NCI-H82 treated with DMSO at 0.1 percent for 48 hours (cell line): ENCODE data around the gene LONP1.
"Not testable (repeated sequence)": the region's sequence is repeated elsewhere in the genome, so short reads cannot be mapped to it uniquely, and the experiment has no call there.

Experiments used
- DNase-seq: peaks from one replicate; lab custom pipeline; 2025; ENCODE audit not compliant: unreplicated experiment; lab: John Stamatoyannopoulos, UW

LONP1 gene

DNA sequence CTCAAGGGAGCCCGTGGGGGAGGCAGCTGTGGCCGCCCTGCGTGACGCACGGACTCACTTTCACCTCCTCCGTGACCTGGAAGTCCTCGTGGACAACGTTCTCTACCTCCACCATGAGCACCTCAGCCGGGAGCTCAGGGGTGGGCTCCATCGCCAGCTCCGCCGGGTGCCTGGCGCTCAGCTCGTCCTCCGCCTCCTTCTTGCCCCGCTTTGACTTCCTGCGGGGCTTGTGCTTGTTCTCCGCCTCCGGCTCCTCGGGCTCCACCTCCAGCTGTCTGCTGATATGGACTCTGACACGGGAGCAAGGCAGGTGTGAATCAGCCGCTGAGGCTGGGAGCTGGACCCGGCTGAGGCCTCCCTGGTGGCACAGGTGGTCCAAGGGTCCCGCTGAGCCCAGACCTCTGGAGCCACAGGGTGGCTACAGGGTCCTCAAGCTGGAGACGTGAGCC is 8.2 kb downstream of the LONP1 start:
- DNase-seq: no peak

- DNase-seq: no peak
Observed at GRCh38 chr19:5711025-5711424, 8.9 kb downstream of the LONP1 start.

DNA sequence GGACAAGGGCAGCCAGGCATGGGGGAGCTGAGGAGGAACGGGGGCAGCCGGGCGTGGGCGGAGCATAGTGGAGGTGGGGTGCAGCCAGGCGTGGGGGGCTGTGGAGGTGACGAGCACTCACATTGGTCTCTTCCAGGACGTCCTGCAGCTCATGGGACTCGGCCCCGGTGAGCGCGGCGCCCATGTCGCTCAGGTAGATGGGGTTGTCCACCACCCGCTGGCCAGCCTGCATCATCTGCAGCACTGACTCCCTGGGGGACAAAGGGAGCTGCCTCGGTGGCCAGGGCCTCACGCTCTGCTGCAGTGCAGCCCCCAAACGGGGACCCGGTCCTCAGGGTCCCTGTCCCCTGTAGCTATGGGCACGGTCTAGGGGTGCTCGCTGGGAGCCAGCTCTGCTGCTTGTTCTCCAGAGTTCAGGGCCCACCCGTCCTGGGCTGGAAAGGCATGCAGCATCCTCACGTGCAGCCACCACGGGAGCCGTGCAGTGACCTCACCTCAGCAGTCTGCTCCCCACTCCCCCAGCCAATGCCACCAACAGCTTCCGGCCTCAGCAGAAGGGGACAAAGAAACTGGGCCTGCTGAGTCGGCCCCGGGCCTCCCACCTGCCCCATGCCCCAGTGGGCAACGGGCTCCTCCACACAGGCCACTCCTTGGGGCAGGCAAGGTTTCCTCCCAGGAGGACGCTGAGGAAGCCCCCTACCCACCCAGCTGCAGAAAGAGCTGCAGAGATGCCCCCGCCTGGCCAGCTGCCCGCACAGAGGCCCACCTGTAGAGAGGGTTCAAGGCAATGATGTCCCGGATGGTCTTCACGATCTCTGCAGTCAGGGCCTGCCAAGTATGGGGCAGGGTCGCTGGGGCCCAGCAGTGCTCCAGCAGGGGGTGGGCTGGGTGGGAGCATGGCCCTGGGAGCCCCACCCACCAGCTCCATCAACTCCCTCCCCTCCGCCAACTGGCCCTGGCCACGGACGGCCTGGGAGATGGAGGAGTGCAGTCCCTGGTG is 12.1 kb downstream of the LONP1 start:
- no peak for DNase-seq

DNA sequence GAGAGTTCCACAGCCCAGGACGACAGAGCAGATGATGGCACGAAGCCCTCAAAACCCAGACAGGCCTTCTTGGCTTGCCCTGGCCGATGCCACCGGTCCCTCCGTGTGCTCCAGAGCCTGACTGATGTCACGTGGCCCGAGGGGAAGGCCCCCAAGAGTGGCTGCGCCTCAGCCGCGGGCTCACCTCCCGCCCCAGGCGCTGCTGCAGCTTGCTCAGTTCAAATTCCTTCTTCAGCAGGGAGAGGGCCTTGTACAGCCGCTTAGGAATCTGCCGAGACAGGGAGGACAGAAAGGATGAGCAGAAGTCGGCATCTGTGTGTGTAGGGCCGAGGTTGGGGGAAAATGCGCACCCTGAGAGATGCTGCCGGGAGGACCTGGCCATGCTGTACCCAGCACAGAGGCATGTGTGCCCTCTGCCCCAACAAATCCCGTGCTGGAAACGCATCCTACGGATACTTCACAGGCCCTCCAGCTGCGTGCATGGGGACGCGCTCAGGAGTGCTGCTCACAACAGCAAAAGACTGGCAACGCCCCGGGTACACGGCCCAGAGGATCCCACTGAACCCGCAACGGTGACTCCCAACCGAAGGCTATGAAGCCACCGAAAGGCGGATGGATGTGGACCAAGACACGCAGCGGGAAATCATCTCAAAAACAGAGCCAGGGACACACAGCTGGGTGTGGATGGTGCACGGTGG is 12.9 kb downstream of the LONP1 start:
- no peak for DNase-seq

DNA sequence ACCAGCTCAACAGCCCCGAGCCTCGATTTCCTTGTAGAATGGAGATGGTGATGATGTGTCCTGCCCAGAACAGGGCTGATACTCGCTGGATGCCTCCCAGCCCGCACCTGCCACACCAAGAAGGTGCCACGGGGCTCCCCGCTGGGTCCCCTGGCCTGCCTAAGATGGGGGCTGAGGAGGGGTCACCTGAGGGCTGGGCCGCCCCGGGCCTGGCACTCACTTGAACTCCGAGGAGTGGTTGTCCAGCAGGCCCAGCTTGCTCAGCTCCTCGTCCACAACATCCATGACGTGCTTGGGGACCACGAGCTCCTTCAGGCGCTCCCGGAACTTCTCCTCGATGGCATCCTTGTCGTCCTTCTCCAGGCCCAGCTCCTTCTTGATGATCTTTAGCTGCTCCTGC is 14.4 kb downstream of the LONP1 start:
- DNase-seq: no peak

DNA sequence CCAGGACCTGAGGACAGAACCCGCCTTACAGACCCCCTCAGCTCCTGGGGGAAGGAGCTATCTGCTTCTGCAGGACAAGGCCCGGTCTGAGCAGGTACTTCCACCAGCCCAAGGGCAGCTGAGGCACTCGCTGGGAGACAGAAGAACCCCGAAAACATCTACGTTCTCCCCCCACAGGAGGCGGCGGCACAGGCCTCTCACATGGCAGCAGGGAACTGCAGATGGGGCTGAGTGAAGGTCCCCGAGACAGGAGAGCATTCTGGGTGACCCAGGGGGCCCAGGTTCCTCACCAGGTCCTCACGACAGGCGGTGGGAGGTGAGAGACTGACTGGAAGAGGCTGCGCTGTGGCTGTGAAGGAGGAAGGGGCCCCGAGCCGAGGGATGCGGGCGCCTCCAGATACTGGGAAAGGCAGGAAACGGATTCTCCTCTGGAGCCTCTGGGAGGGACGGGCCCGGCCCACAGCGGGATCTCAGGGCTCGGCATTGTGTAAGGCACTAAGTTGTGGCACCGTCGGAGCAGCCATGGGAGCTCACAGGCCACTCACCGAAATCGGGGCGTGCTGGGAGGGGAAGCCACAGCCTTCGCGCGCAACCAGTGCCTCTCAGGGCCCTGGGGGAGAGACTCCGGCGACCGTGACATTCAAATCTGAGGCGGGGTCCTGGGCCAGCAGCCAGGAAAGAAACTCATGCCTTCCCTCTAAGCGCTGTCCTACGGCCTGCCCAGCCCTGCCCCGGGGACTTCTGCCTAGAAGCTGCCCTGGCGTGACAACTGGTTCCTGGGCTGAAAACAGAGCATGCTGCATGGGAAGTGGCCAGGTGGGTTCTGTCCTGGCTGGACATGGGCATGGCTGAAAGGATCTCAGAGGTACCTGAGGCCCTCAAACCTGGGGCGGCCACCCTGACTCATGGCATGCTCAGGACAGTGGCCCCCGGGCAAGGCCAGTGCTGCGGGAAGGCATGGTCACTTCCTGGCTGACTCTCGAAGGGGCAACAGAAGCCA is 15.8 kb downstream of the LONP1 start:
- DNase-seq: no peak

GRCh38 chr19:5702053-5702410 is 17.9 kb downstream of the LONP1 start:
- not testable (repeated sequence) for DNase-seq

GRCh38 chr19:5700455-5701092 is 19.4 kb downstream of the LONP1 start:
- no peak for DNase-seq

DNA sequence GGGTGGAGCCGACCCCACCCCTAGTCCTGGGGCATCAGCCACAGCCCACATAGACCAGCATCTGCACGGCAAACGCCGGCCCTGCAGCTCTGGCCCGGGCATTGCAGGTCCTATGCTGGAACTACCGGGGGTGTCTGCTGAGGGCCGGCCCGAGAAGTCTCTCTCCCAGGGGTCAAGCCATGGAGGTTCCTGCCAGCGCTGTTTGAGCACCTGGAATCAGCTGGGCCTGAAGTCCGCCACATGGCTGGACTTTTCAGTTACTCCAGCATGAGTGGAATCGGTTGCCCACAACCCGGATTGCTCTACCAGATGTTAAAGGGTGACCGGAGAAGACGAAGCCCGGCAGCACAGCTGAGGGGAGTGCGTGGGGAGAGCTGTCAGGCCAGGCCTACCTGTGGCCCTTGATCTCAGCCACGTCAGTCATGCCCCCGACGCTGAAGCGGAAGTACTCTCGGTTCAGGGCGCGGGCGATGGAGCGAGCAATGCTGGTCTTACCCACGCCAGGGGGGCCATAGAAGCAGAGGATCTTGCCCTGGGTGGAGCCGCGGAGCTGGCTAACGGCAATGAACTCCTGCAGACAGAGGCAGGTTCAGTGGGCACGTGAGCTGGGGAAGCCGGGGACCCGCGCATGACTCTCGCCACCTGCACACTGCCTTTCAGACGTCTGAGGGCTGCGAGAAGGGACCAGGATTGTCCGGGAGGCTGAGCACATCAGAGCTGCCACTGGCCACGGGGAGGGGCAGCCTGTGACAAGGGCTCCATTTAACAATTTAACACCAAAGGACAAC is 21.1 kb downstream of the LONP1 start:
- no peak for DNase-seq

DNA sequence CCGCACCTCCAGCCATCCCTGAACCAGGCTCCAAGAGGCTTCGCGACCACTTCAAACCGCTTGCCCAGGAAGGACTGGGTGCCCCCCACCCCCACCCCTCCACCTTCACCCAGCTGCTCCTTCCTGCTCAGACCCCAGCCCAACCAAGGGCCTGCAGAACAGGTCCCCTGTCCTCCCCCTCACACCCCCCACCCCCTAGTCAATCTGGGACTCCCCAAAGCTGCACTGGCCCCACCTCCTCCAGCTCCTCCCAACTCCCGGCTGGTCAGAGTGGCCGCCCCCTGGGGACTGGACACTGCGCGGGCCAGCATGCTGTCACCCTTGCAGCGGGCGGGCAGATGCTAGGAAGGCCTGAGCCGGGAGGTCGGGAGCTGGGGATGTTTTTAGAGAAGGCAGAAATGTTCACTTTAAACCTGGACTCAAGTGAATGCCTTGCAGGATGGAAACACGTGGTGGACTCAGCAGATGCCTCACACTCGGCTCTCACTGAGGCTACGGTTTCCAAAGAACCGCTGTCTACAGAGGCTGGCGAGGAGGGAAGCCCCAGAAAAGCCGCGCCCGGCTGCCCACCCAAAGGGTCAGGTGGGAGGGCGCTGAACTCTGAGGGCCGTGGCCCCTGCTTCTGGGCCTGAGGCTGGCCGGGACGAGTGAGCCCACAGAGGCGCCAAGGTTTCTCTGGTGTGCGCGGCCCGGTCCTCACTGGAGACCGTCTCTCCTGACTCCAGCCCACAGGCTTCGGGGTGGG is 21.9 kb downstream of the LONP1 start:
- DNase-seq: no peak

DNA sequence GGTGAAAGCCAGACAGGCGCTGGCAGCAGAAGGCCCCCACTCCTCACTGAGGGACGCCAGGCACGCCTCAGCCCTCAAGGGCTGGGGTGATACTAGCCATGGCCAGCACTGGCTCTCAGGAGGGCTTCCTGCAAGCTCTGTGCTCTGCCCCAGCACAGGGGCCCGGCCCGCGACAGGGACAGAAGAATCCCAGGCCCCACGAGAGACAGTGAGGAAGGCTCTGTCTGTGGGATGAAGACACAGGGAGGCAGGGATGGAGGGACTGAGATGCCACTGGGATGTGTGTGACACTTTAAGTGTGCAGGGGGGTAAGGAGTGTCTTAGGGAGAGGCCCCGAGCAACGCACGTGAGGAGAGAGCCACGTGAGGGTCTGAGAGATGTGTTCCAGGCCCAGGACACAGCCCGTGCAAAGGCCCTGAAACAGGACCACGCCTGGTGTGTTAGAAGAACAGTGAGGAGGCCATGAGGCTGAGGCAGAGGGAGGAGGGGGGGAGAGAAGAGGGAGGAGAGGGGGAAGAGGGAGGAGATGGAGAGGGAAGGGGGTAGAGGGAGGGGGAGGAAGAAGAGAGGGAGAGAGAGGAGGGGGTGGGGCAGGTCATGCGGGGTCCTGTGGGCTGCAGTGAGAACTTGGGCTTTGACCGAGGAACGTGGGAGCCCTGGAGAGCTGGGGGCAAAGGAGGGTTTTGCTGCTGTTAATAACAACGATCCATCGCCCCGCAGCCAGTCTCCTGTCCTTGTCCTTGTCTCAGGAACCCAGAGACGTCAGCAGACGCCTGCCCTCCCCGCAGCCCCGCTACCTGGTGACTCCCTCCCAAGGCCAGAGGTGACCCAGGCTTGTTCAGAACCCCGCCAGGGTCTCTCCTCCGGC is 22.7 kb downstream of the LONP1 start:
- DNase-seq: no peak

DNA sequence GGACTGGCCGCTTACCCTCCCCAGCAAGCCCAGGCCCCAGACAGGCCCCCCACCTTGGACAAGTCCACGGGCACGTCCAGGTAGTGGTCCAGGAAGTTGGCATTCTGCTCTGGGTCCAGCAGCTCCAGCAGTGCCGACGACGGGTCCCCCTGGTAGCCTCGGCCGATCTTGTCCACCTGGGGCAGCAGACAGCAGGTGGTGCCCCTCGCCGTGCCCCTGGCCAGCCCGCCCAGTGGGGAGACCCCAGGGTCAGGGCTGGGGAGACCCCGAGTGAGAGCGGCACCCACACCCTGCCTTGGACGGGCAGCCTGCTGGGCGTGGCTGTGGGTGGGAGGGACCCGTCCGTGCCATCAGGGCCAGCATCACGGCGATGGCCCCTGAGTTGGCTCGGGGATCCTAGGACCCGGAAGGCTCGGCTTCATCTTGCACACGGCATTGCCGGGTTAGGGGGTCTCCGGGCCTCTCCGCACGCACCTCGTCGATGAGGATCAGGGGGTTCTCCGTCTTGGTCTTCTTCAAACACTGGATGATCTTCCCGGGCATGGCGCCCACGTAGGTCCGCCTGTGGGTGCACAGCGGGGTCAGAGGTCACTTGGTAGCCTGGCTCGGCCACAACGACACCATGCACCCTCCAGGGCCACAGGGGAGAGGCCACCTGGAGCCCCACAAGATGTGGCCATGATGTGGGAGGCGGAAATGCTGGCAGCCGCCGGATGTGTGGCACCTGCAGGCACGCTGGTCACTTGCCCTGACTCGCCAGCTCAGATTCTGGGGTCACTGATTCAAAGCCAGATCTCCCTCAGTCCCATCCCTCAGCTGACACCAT is 23.5 kb downstream of the LONP1 start:
- no peak for DNase-seq

GRCh38 chr19:5695649-5696195 is 24.2 kb downstream of the LONP1 start:
- DNase-seq: no peak

GRCh38 chr19:5694956-5695648 is 24.8 kb downstream of the LONP1 start:
- DNase-seq: no peak

GRCh38 chr19:5694167-5694955 is 25.6 kb downstream of the LONP1 start:
- no peak for DNase-seq
